ENCODE data around the gene KCNMA1.

The KCNMA1 gene

GRCh38 chr10:77120666-77121376, 516.8 kb downstream of the KCNMA1 start:
- H3K36me3 Mint-ChIP-seq (ENCODE audit: low read depth): no peaks in the 10 kb centered on the region

GRCh38 chr10:77120012-77120411, 517.6 kb downstream of the KCNMA1 start:
- no peak overlapping the region for H3K4me3 Mint-ChIP-seq
- H3K4me1 Mint-ChIP-seq (ENCODE audit: low read depth): no peaks in the 10 kb centered on the region
- no peaks in the 10 kb centered on the region for H3K9me3 Mint-ChIP-seq
- H3K27me3 Mint-ChIP-seq (ENCODE audit: low read depth): peaks cover 7% of the 10 kb centered on the region
- no peak for DNase-seq (ENCODE audit: low spot score)
- H3K27ac Mint-ChIP-seq: no peak overlapping the region
- no peaks in the 10 kb centered on the region for H3K36me3 Mint-ChIP-seq (ENCODE audit: low read depth)

More at GRCh38 chr10:77120666-77121376, 516.8 kb downstream of the KCNMA1 start:
- peaks cover 3% of the 10 kb centered on the region for H3K27me3 Mint-ChIP-seq (ENCODE audit: low read depth)
- no peaks in the 10 kb centered on the region for H3K4me1 Mint-ChIP-seq (ENCODE audit: low read depth)
- no peak for DNase-seq (ENCODE audit: low spot score)
- H3K9me3 Mint-ChIP-seq: no peaks in the 10 kb centered on the region
- no peak overlapping the region for H3K4me3 Mint-ChIP-seq
- no peak overlapping the region for H3K27ac Mint-ChIP-seq

- no peaks in the 10 kb centered on the region for H3K9me3 Mint-ChIP-seq
- H3K4me1 Mint-ChIP-seq (ENCODE audit: low read depth): no peaks in the 10 kb centered on the region
- H3K4me3 Mint-ChIP-seq: no peak overlapping the region
- no peak for DNase-seq (ENCODE audit: low spot score)
- H3K27me3 Mint-ChIP-seq (ENCODE audit: low read depth): peaks cover 7% of the 10 kb centered on the region
- H3K36me3 Mint-ChIP-seq (ENCODE audit: low read depth): no peaks in the 10 kb centered on the region
- no peak overlapping the region for H3K27ac Mint-ChIP-seq
Observed at GRCh38 chr10:77118603-77119282, 518.9 kb downstream of the KCNMA1 start.

GRCh38 chr10:77117501-77117900, 520.1 kb downstream of the KCNMA1 start:
- Mint-ChIP-seq H3K27ac (no peak overlapping the region), H3K27me3 (ENCODE audit: low read depth) (peaks cover 7% of the 10 kb centered on the region), H3K9me3 (no peaks in the 10 kb centered on the region), H3K4me1 (ENCODE audit: low read depth) (no peaks in the 10 kb centered on the region), H3K4me3 (no peak overlapping the region), H3K36me3 (ENCODE audit: low read depth) (no peaks in the 10 kb centered on the region)
- DNase-seq (ENCODE audit: low spot score): no peak

- Mint-ChIP-seq H3K36me3 (ENCODE audit: low read depth) (no peaks in the 10 kb centered on the region), H3K4me1 (ENCODE audit: low read depth) (no peaks in the 10 kb centered on the region), H3K27me3 (ENCODE audit: low read depth) (peaks cover 7% of the 10 kb centered on the region), H3K9me3 (no peaks in the 10 kb centered on the region), H3K4me3 (no peak overlapping the region), H3K27ac (no peak overlapping the region)
- no peak for DNase-seq (ENCODE audit: low spot score)
Observed at GRCh38 chr10:77116904-77117303, 520.7 kb downstream of the KCNMA1 start.

GRCh38 chr10:77114181-77114821, 523.3 kb downstream of the KCNMA1 start:
- Mint-ChIP-seq H3K27ac (no peak overlapping the region), H3K4me3 (no peak overlapping the region), H3K36me3 (ENCODE audit: low read depth) (no peaks in the 10 kb centered on the region), H3K9me3 (no peaks in the 10 kb centered on the region), H3K27me3 (ENCODE audit: low read depth) (peaks cover 7% of the 10 kb centered on the region), H3K4me1 (ENCODE audit: low read depth) (no peaks in the 10 kb centered on the region)
- DNase-seq (ENCODE audit: low spot score): no peak

- H3K27ac Mint-ChIP-seq: no peak overlapping the region
- peaks cover 4% of the 10 kb centered on the region for H3K27me3 Mint-ChIP-seq (ENCODE audit: low read depth)
- no peaks in the 10 kb centered on the region for H3K9me3 Mint-ChIP-seq
- H3K4me3 Mint-ChIP-seq: no peak overlapping the region
- no peak for DNase-seq (ENCODE audit: low spot score)
- H3K4me1 Mint-ChIP-seq (ENCODE audit: low read depth): no peaks in the 10 kb centered on the region
- H3K36me3 Mint-ChIP-seq (ENCODE audit: low read depth): no peaks in the 10 kb centered on the region
Observed at GRCh38 chr10:77111611-77112550, 525.7 kb downstream of the KCNMA1 start.

- Mint-ChIP-seq H3K4me3 (no peak overlapping the region), H3K9me3 (no peaks in the 10 kb centered on the region), H3K4me1 (ENCODE audit: low read depth) (no peaks in the 10 kb centered on the region), H3K27ac (no peak overlapping the region), H3K27me3 (ENCODE audit: low read depth) (peaks cover 4% of the 10 kb centered on the region), H3K36me3 (ENCODE audit: low read depth) (no peaks in the 10 kb centered on the region)
- no peak for DNase-seq (ENCODE audit: low spot score)
Observed at GRCh38 chr10:77110757-77111156, 526.9 kb downstream of the KCNMA1 start.

GRCh38 chr10:77109351-77109994, 528.1 kb downstream of the KCNMA1 start:
- no peaks in the 10 kb centered on the region for H3K4me1 Mint-ChIP-seq (ENCODE audit: low read depth)
- no peaks in the 10 kb centered on the region for H3K36me3 Mint-ChIP-seq (ENCODE audit: low read depth)
- H3K4me3 Mint-ChIP-seq: no peak overlapping the region
- H3K27me3 Mint-ChIP-seq (ENCODE audit: low read depth): no peaks in the 10 kb centered on the region
- no peak for DNase-seq (ENCODE audit: low spot score)
- no peaks in the 10 kb centered on the region for H3K9me3 Mint-ChIP-seq
- no peak overlapping the region for H3K27ac Mint-ChIP-seq

GRCh38 chr10:77106676-77107075, 530.9 kb downstream of the KCNMA1 start:
- Mint-ChIP-seq H3K4me3 (no peak overlapping the region), H3K27ac (no peak overlapping the region), H3K9me3 (no peaks in the 10 kb centered on the region), H3K36me3 (ENCODE audit: low read depth) (no peaks in the 10 kb centered on the region), H3K4me1 (ENCODE audit: low read depth) (no peaks in the 10 kb centered on the region), H3K27me3 (ENCODE audit: low read depth) (no peaks in the 10 kb centered on the region)
- no peak for DNase-seq (ENCODE audit: low spot score)

- no peak overlapping the region for H3K4me3 Mint-ChIP-seq
- no peaks in the 10 kb centered on the region for H3K36me3 Mint-ChIP-seq (ENCODE audit: low read depth)
- H3K27me3 Mint-ChIP-seq (ENCODE audit: low read depth): no peaks in the 10 kb centered on the region
- no peaks in the 10 kb centered on the region for H3K4me1 Mint-ChIP-seq (ENCODE audit: low read depth)
- no peaks in the 10 kb centered on the region for H3K9me3 Mint-ChIP-seq
- DNase-seq (ENCODE audit: low spot score): no peak
- H3K27ac Mint-ChIP-seq: no peak overlapping the region
Observed at GRCh38 chr10:77105761-77106221, 531.8 kb downstream of the KCNMA1 start.

- no peak overlapping the region for H3K27ac Mint-ChIP-seq
Observed at GRCh38 chr10:77104459-77104980, 533.1 kb downstream of the KCNMA1 start.

GRCh38 chr10:77103213-77103612, 534.4 kb downstream of the KCNMA1 start:
- no peaks in the 10 kb centered on the region for H3K9me3 Mint-ChIP-seq
- DNase-seq (ENCODE audit: low spot score): no peak

More at GRCh38 chr10:77104459-77104980, 533.1 kb downstream of the KCNMA1 start:
- Mint-ChIP-seq H3K36me3 (ENCODE audit: low read depth) (no peaks in the 10 kb centered on the region), H3K27me3 (ENCODE audit: low read depth) (no peaks in the 10 kb centered on the region), H3K9me3 (no peaks in the 10 kb centered on the region), H3K4me1 (ENCODE audit: low read depth) (no peaks in the 10 kb centered on the region), H3K4me3 (no peak overlapping the region)
- DNase-seq (ENCODE audit: low spot score): no peak

More at GRCh38 chr10:77103213-77103612, 534.4 kb downstream of the KCNMA1 start:
- Mint-ChIP-seq H3K4me3 (no peak overlapping the region), H3K36me3 (ENCODE audit: low read depth) (no peaks in the 10 kb centered on the region), H3K27me3 (ENCODE audit: low read depth) (peaks cover 3% of the 10 kb centered on the region), H3K4me1 (ENCODE audit: low read depth) (no peaks in the 10 kb centered on the region), H3K27ac (no peak overlapping the region)

Data from T-helper 2 cell treated with Interferon-gamma antibody and Interleukin-4, amounts not matched to agents 5 μg/mL and 100 μg/mL, for 36 hours (primary cell).